SU-DHL-6 (cell line): ENCODE data around the gene KLHL25.
"Not testable (repeated sequence)": the region's sequence is repeated elsewhere in the genome, so short reads cannot be mapped to it uniquely, and the experiment has no call there.

Source experiments
- H2AFZ ChIP-seq: fragments of 200-600 bp; sonication (generic); 2 replicates; pipeline ENCODE4 v1.6.1; 2014; ENCODE audit warnings: low read depth, mild to moderate bottlenecking, moderate library complexity, mixed read lengths, antibody characterized with exemption, low read length; ENCODE audit not compliant: severe bottlenecking
- H3F3A ChIP-seq: fragments of 200-600 bp; shearing (Covaris generic); 2 replicates; pipeline ENCODE4 v1.6.0; 2016; ENCODE audit warnings: antibody characterized with exemption, mild to moderate bottlenecking; ENCODE audit not compliant: insufficient read depth
- H3K27ac ChIP-seq: fragments of 200-600 bp; sonication (generic); 2 replicates; pipeline ENCODE4 v1.5.1; 2016; ENCODE audit warnings: low read depth, mild to moderate bottlenecking, low read length, moderate library complexity, mixed read lengths
- H3K27me3 ChIP-seq: fragments of 200-600 bp; sonication (generic), shearing (Covaris generic); 2 replicates; pipeline ENCODE4 v1.6.0; 2014; ENCODE audit warnings: mild to moderate bottlenecking, low read length
- H3K36me3 ChIP-seq: fragments of 200-600 bp; sonication (generic); 2 replicates; pipeline ENCODE4 v1.6.1; 2014; ENCODE audit warnings: mild to moderate bottlenecking, low read length, mixed read lengths
- H3K4me2 ChIP-seq: fragments of 300-600, 200-600 bp; shearing (Covaris generic), sonication (generic); 2 replicates; pipeline ENCODE4 v1.6.0; 2014; ENCODE audit warnings: low read length, low read depth, mild to moderate bottlenecking; ENCODE audit not compliant: poor library complexity, severe bottlenecking
- H3K4me3 ChIP-seq: fragments of 200-600 bp; sonication (generic); 2 replicates; pipeline ENCODE4 v1.5.1; 2014; ENCODE audit warnings: antibody characterized with exemption, low read length, mild to moderate bottlenecking, mixed read lengths; ENCODE audit not compliant: insufficient read depth, poor library complexity, severe bottlenecking
- H3K79me2 ChIP-seq: fragments of 200-600 bp; sonication (generic); 2 replicates; pipeline ENCODE4 v1.6.1; 2014; ENCODE audit warnings: mild to moderate bottlenecking, low read length, moderate library complexity; ENCODE audit not compliant: insufficient read depth
- H3K9ac ChIP-seq: fragments of 200-600 bp; sonication (generic); 2 replicates; pipeline ENCODE4 v1.7.0; 2014; ENCODE audit warnings: mild to moderate bottlenecking, low read length
- H3K9me2 ChIP-seq: fragments of 200-600 bp; sonication (generic); replicated peaks from 2 replicates; pipeline ENCODE4 v1.6.1; 2014; ENCODE audit warnings: low read length; ENCODE audit not compliant: insufficient read depth
- H3K9me3 ChIP-seq: fragments of 200-600 bp; sonication (generic); 2 replicates; pipeline ENCODE4 v1.6.1; 2014; ENCODE audit warnings: low read length, mixed read lengths; ENCODE audit not compliant: insufficient read depth
- H4K20me1 ChIP-seq: fragments of 200-600 bp; sonication (generic); 2 replicates; pipeline ENCODE4 v1.6.1; 2014; ENCODE audit warnings: low read depth, mild to moderate bottlenecking, antibody characterized with exemption, low read length, moderate library complexity, mixed read lengths
- CTCF ChIP-seq: fragments of 200-600 bp; sonication (generic); IDR thresholded peaks from one replicate; pipeline ENCODE4 v1.5.1; 2017; ENCODE audit warnings: antibody characterized with exemption, mild to moderate bottlenecking, low read length, moderate library complexity; ENCODE audit not compliant: insufficient read depth, poor library complexity, severe bottlenecking
- EZH2phosphoT487 ChIP-seq: fragments of 200-600 bp; sonication (generic), shearing (Covaris generic); conservative IDR thresholded peaks from 2 replicates; pipeline ENCODE4 v1.6.1; 2018; ENCODE audit warnings: mild to moderate bottlenecking, antibody characterized with exemption, low read length, moderate library complexity, mixed read lengths

Gene KLHL25

DNA sequence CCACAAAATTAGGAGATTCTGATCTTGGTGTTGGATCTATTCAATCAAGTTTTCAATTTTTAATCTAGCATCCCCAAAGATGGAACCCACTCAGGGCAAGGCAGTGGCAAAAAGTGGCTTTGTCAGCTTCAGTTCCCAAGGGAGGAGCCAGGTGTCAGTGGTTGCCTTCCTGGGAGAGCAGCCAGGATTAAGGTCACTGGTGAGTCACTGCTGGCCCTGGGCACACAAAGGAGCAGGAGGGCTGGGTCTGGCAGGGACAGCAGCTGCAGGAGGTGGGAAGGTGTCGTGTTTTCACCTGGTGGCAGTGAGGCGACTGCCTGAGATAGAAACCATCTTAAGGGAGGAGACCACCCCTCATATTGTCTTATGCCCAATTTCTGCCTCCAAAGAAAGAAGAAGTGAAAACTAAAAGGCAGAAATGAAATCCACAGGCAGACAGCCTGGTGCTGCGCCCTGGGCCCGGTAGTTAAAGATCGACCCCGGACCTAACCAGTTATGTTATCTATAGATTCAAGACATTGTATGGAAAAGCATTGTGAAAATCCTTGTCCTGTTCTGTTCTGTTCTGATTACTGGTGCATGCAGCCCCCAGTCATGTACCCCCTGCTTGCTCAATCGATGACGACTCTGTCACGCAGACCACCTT lies 5.9 kb upstream of the KLHL25 start:
- H3K9me3 ChIP-seq, result no peaks in the 10 kb centered on the region

GRCh38 chr15:85796371-85796770 lies 1.6 kb upstream of the KLHL25 start:
- not testable (repeated sequence) for H3F3A ChIP-seq, H3K9me3 ChIP-seq, H2AFZ ChIP-seq, H3K4me2 ChIP-seq, H3K27me3 ChIP-seq, H3K79me2 ChIP-seq, H3K9me2 ChIP-seq, H3K4me3 ChIP-seq, H4K20me1 ChIP-seq, H3K9ac ChIP-seq, H3K36me3 ChIP-seq, H3K27ac ChIP-seq

More for the DNA sequence above, 5.9 kb upstream of the KLHL25 start:
- H3K4me3 ChIP-seq, result no peak overlapping the region
- H3K4me2 ChIP-seq, result no peak overlapping the region
- no peak overlapping the region for H3K9ac ChIP-seq
- TF ChIP-seq CTCF, result no peak
- TF ChIP-seq EZH2phosphoT487, result no peak
- no peaks in the 10 kb centered on the region for H4K20me1 ChIP-seq
- no peaks in the 10 kb centered on the region for H3K36me3 ChIP-seq
- no peaks in the 10 kb centered on the region for H3K79me2 ChIP-seq
- H3K27ac ChIP-seq, result no peak overlapping the region
- H3F3A ChIP-seq, result no peaks in the 10 kb centered on the region
- H3K9me2 ChIP-seq, result no peaks in the 10 kb centered on the region
- H3K27me3 ChIP-seq, result no peaks in the 10 kb centered on the region
- H2AFZ ChIP-seq, result no peak overlapping the region

DNA sequence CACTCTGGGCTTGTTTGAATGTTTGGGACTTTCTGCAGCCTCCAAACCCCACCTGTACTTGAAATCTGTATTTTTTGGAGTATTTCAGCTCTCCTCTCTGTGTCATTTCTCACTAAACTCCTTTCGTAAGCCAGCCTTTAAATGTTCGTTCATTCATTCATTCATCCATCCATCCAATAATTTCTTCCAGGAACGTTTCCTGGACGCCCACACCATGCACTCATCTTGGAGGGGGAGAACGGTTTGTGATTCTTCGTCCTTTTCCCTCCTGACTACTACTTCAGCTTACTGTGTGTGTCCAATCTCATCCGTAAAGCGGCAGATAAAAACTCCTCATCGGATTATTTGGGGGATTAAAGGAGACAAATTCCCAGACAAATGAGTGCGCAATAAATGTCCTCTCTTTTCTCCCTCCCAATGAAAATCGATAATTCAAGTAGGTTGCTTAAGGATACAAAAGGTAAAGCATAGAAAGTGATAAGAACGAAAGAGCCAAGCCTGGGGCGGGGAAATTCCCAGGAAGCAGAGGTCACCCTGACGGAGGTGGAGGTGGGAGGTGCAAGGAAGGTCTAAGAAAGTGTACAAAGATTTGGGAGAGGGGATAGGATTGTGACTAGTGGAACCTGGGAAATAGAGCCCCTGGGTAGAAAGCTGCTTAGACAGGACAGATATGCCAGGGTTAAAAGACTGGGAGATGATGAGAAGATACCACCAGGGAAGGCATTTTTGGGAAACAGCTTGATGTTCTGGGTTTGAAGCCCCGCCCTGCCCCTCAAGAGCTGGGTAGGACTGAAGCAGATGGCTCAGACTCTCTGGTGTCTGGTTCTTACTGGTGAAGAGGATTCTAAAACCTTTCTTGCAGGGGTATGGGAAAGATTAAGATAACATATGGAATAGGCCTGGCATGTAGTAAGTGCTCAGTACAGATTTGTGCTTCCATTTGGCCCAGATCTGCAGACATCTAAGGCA lies 896 bp upstream of the KLHL25 start:
- Histone ChIP-seq H3K27me3 (no peaks in the 10 kb centered on the region), H3K27ac (no peak overlapping the region), H3K9me2 (no peaks in the 10 kb centered on the region), H3K36me3 (no peaks in the 10 kb centered on the region), H3K9me3 (no peaks in the 10 kb centered on the region), H3F3A (no peaks in the 10 kb centered on the region), H3K4me3 (peak overlapping the region; percentile 50), H4K20me1 (no peaks in the 10 kb centered on the region; the same call in 1 of the 2 replicates), H3K79me2 (no peaks in the 10 kb centered on the region), H3K9ac (peak overlapping the region; percentile 43), H3K4me2 (peak overlapping the region; percentile 90), H2AFZ (peak overlapping the region; percentile 90)
- TF ChIP-seq CTCF, result no peak
- no peak for TF ChIP-seq EZH2phosphoT487
